Endothelial cell of umbilical vein (primary cell): Measurements from ENCODE around the gene SPNS2.

ENCODE experiments used
- TF ChIP-seq, protein P1 (sequence below): IDR thresholded peaks from 2 replicates; pipeline ENCODE4 v1.6.1; 2011; ENCODE audit not compliant: insufficient read depth, insufficient read length
- TF ChIP-seq, protein P2 (sequence below), 2 donors: IDR thresholded peaks; 1 replicate in 1 of 2; 2 replicates in 1 of 2; pipeline ENCODE4 v1.5.1; 2011; ENCODE audit warnings: low read length in 2 of 2, mild to moderate bottlenecking in 2 of 2, moderate library complexity in 2 of 2, control low read depth in 1 of 2, inconsistent platforms in 1 of 2, low read depth in 1 of 2; ENCODE audit not compliant: insufficient read depth in 1 of 2; ENCODE audit errors: extremely low read depth in 1 of 2

DNA sequence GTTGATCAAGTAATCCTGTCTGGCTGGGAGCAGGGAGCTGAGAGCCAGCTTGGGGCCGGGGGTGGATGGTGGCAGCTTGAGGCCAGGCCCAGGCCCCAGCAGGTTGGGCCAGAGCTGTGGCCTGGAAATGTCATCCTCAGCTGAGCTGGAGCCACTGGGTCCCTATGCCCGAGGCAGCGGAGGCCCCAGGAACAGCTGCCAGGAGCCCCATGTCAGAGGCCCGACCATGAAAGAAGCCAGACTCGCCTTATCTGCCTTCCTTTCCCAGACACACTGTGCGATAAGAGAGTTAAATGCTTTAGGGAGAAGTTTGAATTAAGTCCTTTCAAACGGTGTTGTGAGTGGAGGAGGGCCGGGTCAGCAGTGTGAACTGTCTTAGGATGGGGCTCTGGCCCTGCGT, 89.1 kb downstream of the SPNS2 start:
- TF ChIP-seq, protein P1, sequence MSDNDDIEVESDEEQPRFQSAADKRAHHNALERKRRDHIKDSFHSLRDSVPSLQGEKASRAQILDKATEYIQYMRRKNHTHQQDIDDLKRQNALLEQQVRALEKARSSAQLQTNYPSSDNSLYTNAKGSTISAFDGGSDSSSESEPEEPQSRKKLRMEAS = no peak
- TF ChIP-seq, protein P2, sequence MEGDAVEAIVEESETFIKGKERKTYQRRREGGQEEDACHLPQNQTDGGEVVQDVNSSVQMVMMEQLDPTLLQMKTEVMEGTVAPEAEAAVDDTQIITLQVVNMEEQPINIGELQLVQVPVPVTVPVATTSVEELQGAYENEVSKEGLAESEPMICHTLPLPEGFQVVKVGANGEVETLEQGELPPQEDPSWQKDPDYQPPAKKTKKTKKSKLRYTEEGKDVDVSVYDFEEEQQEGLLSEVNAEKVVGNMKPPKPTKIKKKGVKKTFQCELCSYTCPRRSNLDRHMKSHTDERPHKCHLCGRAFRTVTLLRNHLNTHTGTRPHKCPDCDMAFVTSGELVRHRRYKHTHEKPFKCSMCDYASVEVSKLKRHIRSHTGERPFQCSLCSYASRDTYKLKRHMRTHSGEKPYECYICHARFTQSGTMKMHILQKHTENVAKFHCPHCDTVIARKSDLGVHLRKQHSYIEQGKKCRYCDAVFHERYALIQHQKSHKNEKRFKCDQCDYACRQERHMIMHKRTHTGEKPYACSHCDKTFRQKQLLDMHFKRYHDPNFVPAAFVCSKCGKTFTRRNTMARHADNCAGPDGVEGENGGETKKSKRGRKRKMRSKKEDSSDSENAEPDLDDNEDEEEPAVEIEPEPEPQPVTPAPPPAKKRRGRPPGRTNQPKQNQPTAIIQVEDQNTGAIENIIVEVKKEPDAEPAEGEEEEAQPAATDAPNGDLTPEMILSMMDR (IDR thresholded peaks at IDR 0.05; ENCODE audit: extremely low read depth in 1 of 2, insufficient read depth in 1 of 2, low read depth in 1 of 2, low read length in 2 of 2) = no peak
